ENCODE measurements around the gene RADIL. TPM values are rescaled to one million over a fixed set of nuclear protein-coding genes. Genes with fewer than 3 reads are reported as not detected.

Gene RADIL
- total RNA-seq, 4 donors from 2014 or later, result 4.4 to 11.4 (median 8.8) TPM

DNA sequence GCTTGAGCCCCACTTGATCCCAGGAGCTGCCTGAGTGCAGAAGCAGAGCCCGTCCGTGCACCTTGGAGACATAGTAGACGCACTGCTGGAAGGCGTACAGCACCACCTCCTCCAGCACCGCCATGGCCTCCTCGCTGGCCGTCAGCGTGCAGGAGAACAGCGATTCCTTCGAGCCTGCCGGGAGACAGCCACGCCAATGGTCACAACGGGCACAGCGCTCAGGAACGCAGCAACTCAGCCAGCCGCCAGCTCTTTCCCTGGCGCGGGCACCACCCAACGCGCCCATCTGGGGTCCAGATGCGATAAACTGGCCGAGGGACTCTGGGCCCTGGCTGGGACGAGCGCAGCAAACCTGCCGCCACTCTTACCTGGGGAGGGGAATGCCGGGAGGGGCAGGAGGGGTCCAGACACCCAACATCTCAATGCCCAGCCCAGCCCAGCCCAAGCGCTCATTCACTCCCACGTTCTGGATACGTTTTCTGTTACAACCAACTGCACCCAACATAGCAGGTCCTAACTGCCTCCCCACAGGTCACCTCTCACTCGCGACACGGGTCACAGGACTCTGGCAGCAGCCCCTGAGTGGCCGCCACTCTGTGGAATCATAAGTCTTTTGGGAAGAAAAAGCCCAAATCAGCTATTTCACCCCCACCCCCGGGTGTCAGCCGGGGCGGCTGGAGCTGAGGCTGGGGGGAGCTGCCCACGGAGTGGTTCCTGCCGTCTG lies 66.2 kb downstream of the RADIL start:
- TF ChIP-seq POLR2A (IDR thresholded peaks at IDR 0.05) (no peak), CTCF (IDR thresholded peaks at IDR 0.05) (no peak), EP300 (IDR thresholded peaks at IDR 0.05) (no peak), POLR2AphosphoS5 (IDR thresholded peaks at IDR 0.05) (no peak)
- no peak overlapping the region for H3K4me3 ChIP-seq
- no peak for ATAC-seq
- no peak overlapping the region for H3K27ac ChIP-seq
- 100% methylated on average over 2 of the region's 38 CpGs; no CpG with 5 or more reads in 1 of the 2 donors for WGBS, 2 donors (ENCODE audit: low coverage in 1 of 2)
- peaks cover 0 to 53% of the 10 kb centered on the region in 2 donors for H3K36me3 ChIP-seq
- H3K4me1 ChIP-seq, result peaks cover 0 to 13% (median 6%) of the 10 kb centered on the region in 3 donors
- peaks cover 30% of the 10 kb centered on the region for H3K27me3 ChIP-seq
- H3K9me3 ChIP-seq, result peaks cover 0 to 9% (median 0%) of the 10 kb centered on the region in 3 donors

DNA sequence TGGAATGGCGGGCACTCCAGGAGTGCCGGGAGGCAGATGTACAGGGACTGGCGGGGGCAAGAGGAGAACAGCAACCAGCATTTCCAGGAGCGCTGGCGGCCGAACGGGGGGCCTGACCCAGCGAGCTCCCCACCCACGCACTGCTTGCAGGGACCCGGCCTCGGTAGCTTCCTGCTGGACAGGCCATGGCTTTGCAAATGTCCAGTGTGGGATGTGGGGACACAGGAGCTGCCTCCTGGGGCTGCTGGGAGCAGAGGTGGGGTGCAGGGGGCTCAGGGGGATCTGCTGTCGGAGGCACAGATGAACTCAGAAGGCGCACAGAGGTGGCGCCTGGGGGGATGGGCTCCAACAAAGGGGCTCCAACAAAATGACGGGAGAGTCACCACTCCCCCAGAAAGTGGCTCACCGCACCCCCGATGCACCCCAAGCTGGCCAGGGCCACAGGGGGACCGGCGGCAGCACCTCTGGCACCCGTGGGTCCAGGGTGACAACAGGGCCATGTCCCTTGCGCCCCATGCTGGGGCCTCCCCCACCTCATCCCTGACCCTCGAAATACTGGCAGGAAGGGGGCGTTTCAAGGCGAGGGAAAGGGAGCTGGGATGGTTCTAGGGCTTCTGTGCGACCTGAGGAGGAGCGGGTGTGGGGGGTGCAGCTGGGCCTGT lies 67.0 kb downstream of the RADIL start:
- Histone ChIP-seq H3K9me3 (peaks cover 0 to 9% (median 0%) of the 10 kb centered on the region in 3 donors), H3K4me3 (no peak overlapping the region), H3K4me1 (peaks cover 0 to 13% (median 6%) of the 10 kb centered on the region in 3 donors), H3K27ac (no peak overlapping the region), H3K27me3 (peaks cover 30% of the 10 kb centered on the region), H3K36me3 (peaks cover 0 to 50% of the 10 kb centered on the region in 2 donors)
- no peak for ATAC-seq
- 91% methylated on average over 5 of the region's 26 CpGs; no CpG with 5 or more reads in 1 of the 2 donors for WGBS, 2 donors (ENCODE audit: low coverage in 1 of 2)
- TF ChIP-seq EP300 (IDR thresholded peaks at IDR 0.05) (no peak), POLR2A (IDR thresholded peaks at IDR 0.05) (no peak), CTCF (IDR thresholded peaks at IDR 0.05) (no peak), POLR2AphosphoS5 (IDR thresholded peaks at IDR 0.05) (no peak)

DNA sequence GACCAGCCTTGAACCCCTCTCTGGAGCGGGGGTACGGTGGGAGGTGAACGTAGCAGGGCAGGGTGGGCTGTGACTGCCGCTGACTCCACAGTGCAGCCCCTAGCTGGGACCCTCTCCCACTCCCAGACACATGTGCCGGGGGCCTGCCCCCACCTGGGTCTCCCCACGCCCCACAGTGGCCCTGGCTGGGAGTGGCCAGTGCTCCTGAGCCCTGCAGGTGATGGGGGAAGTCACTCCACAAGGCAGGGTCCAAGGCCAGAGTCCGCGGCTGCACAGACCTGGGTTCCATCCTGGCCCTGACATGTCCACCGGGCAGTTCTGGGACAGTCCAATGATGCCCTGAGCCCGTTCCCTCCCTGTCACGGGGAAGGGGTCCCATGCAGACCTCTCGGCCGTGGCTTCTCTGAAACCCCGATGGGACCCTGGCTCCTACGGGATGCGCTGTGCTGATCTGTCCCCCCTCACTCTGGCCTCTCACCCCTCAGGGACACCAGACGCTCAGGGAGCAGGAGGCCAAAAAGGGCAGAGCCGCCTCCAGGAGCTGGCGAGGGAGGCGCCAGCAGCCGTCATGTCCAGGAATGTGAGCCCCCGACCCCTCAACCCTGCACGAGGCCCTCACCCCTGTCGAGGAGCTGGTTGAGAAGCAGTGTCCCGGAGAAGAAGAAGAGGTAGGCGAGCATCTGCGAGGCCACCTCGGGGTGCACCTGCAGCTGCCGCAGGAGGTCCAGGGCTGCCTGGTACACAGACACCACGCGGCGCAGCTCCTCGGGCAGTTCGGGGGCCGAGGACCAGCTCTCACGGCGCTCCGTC lies 67.7 kb downstream of the RADIL start:
- peaks cover 0 to 10% (median 4%) of the 10 kb centered on the region in 3 donors for H3K4me1 ChIP-seq
- H3K9me3 ChIP-seq, result peaks cover 0 to 9% (median 0%) of the 10 kb centered on the region in 3 donors
- H3K36me3 ChIP-seq, result peaks cover 0 to 50% of the 10 kb centered on the region in 2 donors
- 93% methylated on average over 10 of the region's 38 CpGs; no CpG with 5 or more reads in 1 of the 2 donors for WGBS, 2 donors (ENCODE audit: low coverage in 1 of 2)
- peaks cover 30% of the 10 kb centered on the region for H3K27me3 ChIP-seq
- no peak for ATAC-seq
- no peak overlapping the region for H3K27ac ChIP-seq
- no peak for TF ChIP-seq POLR2A (IDR thresholded peaks at IDR 0.05)
- no peak for TF ChIP-seq EP300 (IDR thresholded peaks at IDR 0.05)
- no peak for TF ChIP-seq POLR2AphosphoS5 (IDR thresholded peaks at IDR 0.05)
- TF ChIP-seq CTCF (IDR thresholded peaks at IDR 0.05), result no peak
- no peak overlapping the region for H3K4me3 ChIP-seq

DNA sequence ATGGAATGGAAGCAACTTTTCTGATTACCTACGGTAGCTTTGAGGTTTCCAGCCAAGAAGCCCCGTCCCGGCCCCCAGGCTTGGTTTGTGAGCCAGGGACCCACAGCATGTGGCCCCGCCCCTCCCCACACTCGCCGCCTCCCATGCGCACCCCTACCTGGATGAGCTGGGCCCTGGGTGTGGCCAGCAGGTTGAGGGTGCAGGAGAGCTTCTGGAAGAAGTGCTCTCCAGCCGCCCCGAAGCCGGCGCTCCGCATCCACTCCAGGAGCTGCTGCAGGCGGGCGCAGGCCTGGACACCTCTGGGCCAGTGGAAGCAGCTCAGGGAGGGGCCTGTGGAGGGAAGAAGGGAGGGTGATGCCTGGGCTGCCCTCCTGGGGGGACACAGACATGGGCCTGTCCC lies 68.4 kb downstream of the RADIL start:
- no peak for ATAC-seq
- TF ChIP-seq EP300 (IDR thresholded peaks at IDR 0.05) (no peak), CTCF (IDR thresholded peaks at IDR 0.05) (no peak), POLR2A (IDR thresholded peaks at IDR 0.05) (no peak), POLR2AphosphoS5 (IDR thresholded peaks at IDR 0.05) (no peak)
- H3K9me3 ChIP-seq, result peaks cover 0 to 9% (median 0%) of the 10 kb centered on the region in 3 donors
- no CpG with 5 or more reads among the region's 14 CpGs for WGBS, 2 donors (ENCODE audit: low coverage in 1 of 2)
- H3K27me3 ChIP-seq, result peaks cover 33% of the 10 kb centered on the region
- H3K36me3 ChIP-seq, result peaks cover 0 to 54% of the 10 kb centered on the region in 2 donors
- H3K27ac ChIP-seq, result no peak overlapping the region
- no peak overlapping the region for H3K4me3 ChIP-seq
- H3K4me1 ChIP-seq, result peaks cover 0 to 3% (median 0%) of the 10 kb centered on the region in 3 donors

Measured in gastroesophageal sphincter (tissue), 4 donors.